ENCODE data around the gene C1orf174.

GRCh38 chr1:3914911-3915310 lies 14.8 kb upstream of the C1orf174 start:
- no peak for TF ChIP-seq CTCF (IDR thresholded peaks at IDR 0.05)
- no peak for TF ChIP-seq POLR2A (IDR thresholded peaks at IDR 0.05)
